ENCODE results near the gene FARS2.
"Not testable (repeated sequence)": the region's sequence is repeated elsewhere in the genome, so short reads cannot be mapped to it uniquely, and the experiment has no call there.

The FARS2 gene

GRCh38 chr6:5786969-5787720, 525.8 kb downstream of the FARS2 start:
- no peak for DNase-seq (ENCODE audit: low spot score)

- DNase-seq (ENCODE audit: low spot score), result not testable (repeated sequence)
These were observed 528.1 kb downstream of the FARS2 start for GRCh38 chr6:5789426-5789825.

DNA sequence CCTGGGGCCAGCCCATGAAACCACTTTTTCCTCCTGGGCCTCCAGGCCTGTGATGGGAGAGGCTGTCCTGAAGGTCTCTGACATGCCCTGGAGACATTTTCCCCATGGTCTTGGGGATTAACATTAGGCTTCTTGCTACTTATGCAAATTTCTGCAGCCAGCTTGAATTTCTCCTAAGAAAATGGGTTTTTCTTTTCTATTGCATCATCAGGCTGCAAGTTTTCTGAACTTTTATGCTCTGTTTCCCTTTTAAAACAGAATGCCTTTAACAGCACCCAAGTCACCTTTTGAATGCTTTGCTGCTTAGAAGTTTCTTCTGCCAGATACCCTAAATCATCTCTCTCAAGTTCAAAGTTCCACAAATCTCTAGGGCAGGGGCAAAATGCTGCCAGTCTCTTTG, 535.2 kb downstream of the FARS2 start:
- DNase-seq (ENCODE audit: low spot score), result not testable (repeated sequence)

DNA sequence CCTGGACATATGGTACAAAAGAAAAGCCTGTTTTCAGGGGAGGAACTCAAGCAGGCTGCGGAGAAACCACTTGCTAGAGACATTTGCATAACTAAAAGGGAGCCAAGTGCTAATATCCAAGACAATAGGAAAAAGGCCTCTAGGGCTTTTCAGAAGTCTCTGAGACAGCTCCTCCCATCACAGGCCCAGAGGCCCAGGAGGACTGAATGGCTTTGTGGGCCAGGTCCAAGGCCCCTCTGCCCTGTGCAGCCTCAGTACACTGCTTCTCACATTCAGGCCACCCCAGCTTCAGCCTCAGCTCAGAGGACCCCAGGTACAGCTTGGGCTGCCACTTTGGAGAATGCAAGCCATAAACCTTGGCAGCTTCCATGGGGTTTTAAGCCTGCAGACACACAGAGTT, 545.1 kb downstream of the FARS2 start:
- not testable (repeated sequence) for DNase-seq (ENCODE audit: low spot score)

DNA sequence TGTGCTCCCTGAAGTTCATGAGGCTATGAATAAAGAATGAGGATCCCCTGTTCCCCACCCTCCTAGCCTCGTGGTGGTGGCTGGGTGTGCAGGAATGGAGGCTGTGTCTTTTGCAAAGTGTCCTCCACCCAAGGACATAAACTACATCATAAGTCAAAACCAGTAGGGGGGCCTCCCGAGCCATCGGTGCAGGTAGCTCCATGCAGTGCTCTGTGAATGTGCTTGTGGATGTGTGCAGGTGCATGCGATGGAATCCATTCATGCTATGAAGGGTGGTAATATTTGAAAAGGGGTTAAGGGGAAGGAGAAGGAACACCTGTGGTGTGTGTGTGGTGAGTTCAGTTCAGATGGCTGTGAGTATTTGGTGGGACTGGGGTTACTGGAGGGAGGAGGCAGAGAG, 548.1 kb downstream of the FARS2 start:
- DNase-seq (ENCODE audit: low spot score), result no peak

- no peak for DNase-seq (ENCODE audit: low spot score)
These were observed 550.7 kb downstream of the FARS2 start for GRCh38 chr6:5811997-5812396.

DNA sequence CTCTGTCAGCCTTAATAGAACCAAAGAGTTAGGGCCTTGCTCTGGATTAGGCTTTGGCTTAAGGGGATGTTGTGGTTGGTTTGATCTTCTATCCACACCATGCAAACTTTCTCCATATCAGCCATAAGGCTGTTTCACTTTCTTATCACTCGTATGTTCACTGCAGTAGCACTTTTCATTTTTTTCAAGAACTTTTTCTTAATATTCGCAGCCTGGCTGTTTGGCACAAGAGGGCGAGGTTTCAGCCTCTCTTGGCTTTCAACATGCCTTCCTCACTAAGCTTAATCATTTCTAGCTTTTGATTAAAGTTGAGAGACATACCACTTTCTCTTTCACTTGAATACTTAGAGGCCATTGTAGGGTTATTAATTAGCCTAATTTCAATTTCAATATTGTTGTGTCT, 552.3 kb downstream of the FARS2 start:
- peak; percentile 21 for DNase-seq (ENCODE audit: low spot score)

GRCh38 chr6:5814116-5814515, 552.8 kb downstream of the FARS2 start:
- no peak for DNase-seq (ENCODE audit: low spot score)

- DNase-seq (ENCODE audit: low spot score), result no peak
These were observed 553.6 kb downstream of the FARS2 start for GRCh38 chr6:5814901-5815300.

DNA sequence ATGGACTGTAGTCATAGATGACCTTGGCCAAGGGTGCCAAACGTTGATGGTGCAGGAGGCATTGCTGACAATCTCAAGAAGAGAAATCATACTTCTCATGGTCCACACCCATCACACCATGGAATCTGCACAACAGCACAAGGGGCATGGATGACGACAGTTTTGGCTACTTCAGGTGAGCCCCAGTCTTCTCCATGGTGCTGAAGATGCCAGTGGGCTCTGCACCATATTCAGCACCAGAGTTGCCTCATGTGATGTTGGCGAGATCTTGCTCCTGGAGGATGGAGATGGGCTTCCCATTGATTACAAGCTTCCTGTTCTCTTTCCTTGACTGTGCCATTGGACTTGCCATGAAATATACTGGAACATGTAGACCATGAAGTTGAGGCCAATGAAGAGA, 556.6 kb downstream of the FARS2 start:
- DNase-seq (ENCODE audit: low spot score), result no peak

GRCh38 chr6:5818959-5819358, 557.6 kb downstream of the FARS2 start:
- no peak for DNase-seq (ENCODE audit: low spot score)
